NB4 (cell line): Measurements from ENCODE around the gene NGEF.

ENCODE experiments used
- CTCF ChIP-seq: IDR thresholded peaks from one replicate; pipeline ENCODE4 v1.5.1; 2012; ENCODE audit warnings: low read depth, low read length
- MAX ChIP-seq: IDR thresholded peaks from 2 replicates; pipeline ENCODE4 v1.6.1; 2011; ENCODE audit warnings: low read depth, low read length
- MYC ChIP-seq: IDR thresholded peaks from 2 replicates; pipeline ENCODE4 v1.6.1; 2011; ENCODE audit warnings: low read depth, low read length
- POLR2A ChIP-seq: IDR thresholded peaks from 2 replicates; pipeline ENCODE4 v1.6.1; 2011; ENCODE audit warnings: mild to moderate bottlenecking; ENCODE audit not compliant: insufficient read length; ENCODE audit errors: extremely low read depth

GRCh38 chr2:232976176-232976575 lies 36.9 kb downstream of the NGEF start:
- TF ChIP-seq CTCF, result no peak
- TF ChIP-seq POLR2A, result no peak
- no peak for TF ChIP-seq MYC
- no peak for TF ChIP-seq MAX
